GM23338 (cell line): ENCODE measurements around the gene PDE1C.

ENCODE experiments used
- CREB1 ChIP-seq: fragments of 250-450 bp; sonication (Bioruptor Pico); IDR thresholded peaks from 2 replicates; pipeline ENCODE4 v1.5.0; 2020; ENCODE audit warnings: low read depth, mild to moderate bottlenecking, moderate library complexity
- JUNB ChIP-seq: IDR thresholded peaks from one replicate; pipeline ENCODE4 v1.6.1; 2016; ENCODE audit warnings: antibody characterized with exemption; ENCODE audit not compliant: unreplicated experiment
- POLR2AphosphoS5 ChIP-seq: IDR thresholded peaks from 2 replicates; pipeline ENCODE4 v1.6.1; 2016; ENCODE audit warnings: antibody characterized with exemption, low read depth
- ZNF331 ChIP-seq: fragments of 250-450 bp; sonication (Bioruptor Pico); IDR thresholded peaks from 2 replicates; pipeline ENCODE4 v1.5.0; 2020; ENCODE audit warnings: low read depth, mild to moderate bottlenecking, moderate library complexity
- TF ChIP-seq, protein P1 (sequence below), 2 experiments: fragments of 200-600 bp in 1 of 2; sonication (generic) in 1 of 2; conservative IDR thresholded peaks; 2 replicates each; pipeline versions ENCODE4 v1.5.1 to v1.6.1; 2016 to 2017; ENCODE audit warnings: antibody characterized with exemption in 2 of 2, low read depth in 2 of 2, mild to moderate bottlenecking in 2 of 2, moderate library complexity in 1 of 2

- TF ChIP-seq, protein P1, sequence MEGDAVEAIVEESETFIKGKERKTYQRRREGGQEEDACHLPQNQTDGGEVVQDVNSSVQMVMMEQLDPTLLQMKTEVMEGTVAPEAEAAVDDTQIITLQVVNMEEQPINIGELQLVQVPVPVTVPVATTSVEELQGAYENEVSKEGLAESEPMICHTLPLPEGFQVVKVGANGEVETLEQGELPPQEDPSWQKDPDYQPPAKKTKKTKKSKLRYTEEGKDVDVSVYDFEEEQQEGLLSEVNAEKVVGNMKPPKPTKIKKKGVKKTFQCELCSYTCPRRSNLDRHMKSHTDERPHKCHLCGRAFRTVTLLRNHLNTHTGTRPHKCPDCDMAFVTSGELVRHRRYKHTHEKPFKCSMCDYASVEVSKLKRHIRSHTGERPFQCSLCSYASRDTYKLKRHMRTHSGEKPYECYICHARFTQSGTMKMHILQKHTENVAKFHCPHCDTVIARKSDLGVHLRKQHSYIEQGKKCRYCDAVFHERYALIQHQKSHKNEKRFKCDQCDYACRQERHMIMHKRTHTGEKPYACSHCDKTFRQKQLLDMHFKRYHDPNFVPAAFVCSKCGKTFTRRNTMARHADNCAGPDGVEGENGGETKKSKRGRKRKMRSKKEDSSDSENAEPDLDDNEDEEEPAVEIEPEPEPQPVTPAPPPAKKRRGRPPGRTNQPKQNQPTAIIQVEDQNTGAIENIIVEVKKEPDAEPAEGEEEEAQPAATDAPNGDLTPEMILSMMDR (conservative IDR thresholded peaks at IDR 0.05; ENCODE audit: low read depth in 2 of 2) = no peak
- no peak for TF ChIP-seq CREB1 (CRISPR knock-in tag)
- TF ChIP-seq POLR2AphosphoS5 = no peak
- no peak for TF ChIP-seq ZNF331 (CRISPR knock-in tag)
- no peak for TF ChIP-seq JUNB
These were observed 180.0 kb downstream of the PDE1C start for GRCh38 chr7:31890198-31890597.
